PC-3 (cell line): ENCODE measurements around the gene PLEKHG4.

Experiments used
- CTCF ChIP-seq: fragments of 300-600 bp; sonication (generic); conservative IDR thresholded peaks from 2 replicates; pipeline ENCODE4 v1.5.1; 2017; ENCODE audit warnings: antibody characterized with exemption, low read depth, mild to moderate bottlenecking, low read length
- EZH2 ChIP-seq: fragments of 300-600 bp; sonication (generic); IDR thresholded peaks from one replicate; pipeline ENCODE4 v1.6.1; 2017; ENCODE audit warnings: antibody characterized with exemption, mild to moderate bottlenecking, low read length; ENCODE audit not compliant: unreplicated experiment

- TF ChIP-seq CTCF (no peak), EZH2 (no peak)
Observed at GRCh38 chr16:67304020-67304419, 24.7 kb downstream of the PLEKHG4 start.
